WTC11 (cell line): ENCODE measurements around the gene ENG.

Experiments used
- ATF1 ChIP-seq: sonication (generic); formaldehyde crosslinking; IDR thresholded peaks from 2 replicates; pipeline ENCODE4 v1.8.1; 2023; ENCODE audit warnings: mild to moderate bottlenecking, moderate library complexity, missing genetic modification reagents
- CBFB ChIP-seq: sonication (generic); formaldehyde crosslinking; IDR thresholded peaks from 2 replicates; pipeline ENCODE4 v1.8.1; 2022; ENCODE audit warnings: mild to moderate bottlenecking, low read depth, missing genetic modification reagents
- CREM ChIP-seq: sonication (generic); formaldehyde crosslinking; IDR thresholded peaks from 2 replicates; pipeline ENCODE4 v1.8.1; 2022; ENCODE audit warnings: mild to moderate bottlenecking, missing genetic modification reagents, moderate library complexity
- ELF4 ChIP-seq: sonication (generic); formaldehyde crosslinking; IDR thresholded peaks from 2 replicates; pipeline ENCODE4 v1.8.1; 2022; ENCODE audit warnings: low read depth, mild to moderate bottlenecking, moderate library complexity, missing genetic modification reagents
- ESRRA ChIP-seq: sonication (generic); formaldehyde crosslinking; IDR thresholded peaks from 2 replicates; pipeline ENCODE4 v1.8.1; 2022; ENCODE audit warnings: mild to moderate bottlenecking, missing genetic modification reagents, borderline replicate concordance
- FOXJ3 ChIP-seq: sonication (generic); formaldehyde crosslinking; IDR thresholded peaks from 2 replicates; pipeline ENCODE4 v1.9.0; 2021; ENCODE audit warnings: missing genetic modification reagents, mild to moderate bottlenecking, borderline replicate concordance
- MYBL2 ChIP-seq: sonication (generic); formaldehyde crosslinking; IDR thresholded peaks from 2 replicates; pipeline ENCODE4 v1.8.1; 2023; ENCODE audit warnings: mild to moderate bottlenecking, moderate library complexity, missing genetic modification reagents
- NFYB ChIP-seq: sonication (generic); formaldehyde crosslinking; conservative IDR thresholded peaks from 2 replicates; pipeline ENCODE4 v1.8.0; 2022; ENCODE audit warnings: low read depth, missing genetic modification reagents
- NR3C1 ChIP-seq: sonication (generic); formaldehyde crosslinking; conservative IDR thresholded peaks from 2 replicates; pipeline ENCODE4 v1.8.1; 2023; ENCODE audit warnings: low read depth, mild to moderate bottlenecking, missing genetic modification reagents
- SP1 ChIP-seq: sonication (generic); formaldehyde crosslinking; conservative IDR thresholded peaks from 2 replicates; pipeline ENCODE4 v1.8.1; 2022; ENCODE audit warnings: missing genetic modification reagents
- TF ChIP-seq, protein P1 (sequence below): fragments of 200-600 bp; IDR thresholded peaks from 2 replicates; pipeline ENCODE4 v1.8.0; 2022; ENCODE audit warnings: antibody characterized with exemption
- TF ChIP-seq, protein P2 (sequence below): sonication (generic); formaldehyde crosslinking; IDR thresholded peaks from 2 replicates; pipeline ENCODE4 v1.8.1; 2022; ENCODE audit warnings: mild to moderate bottlenecking, moderate library complexity, missing genetic modification reagents
- TF ChIP-seq, protein P3 (sequence below): sonication (generic); formaldehyde crosslinking; IDR thresholded peaks from 2 replicates; pipeline ENCODE4 v1.8.0; 2022; ENCODE audit warnings: mild to moderate bottlenecking, missing genetic modification reagents

DNA sequence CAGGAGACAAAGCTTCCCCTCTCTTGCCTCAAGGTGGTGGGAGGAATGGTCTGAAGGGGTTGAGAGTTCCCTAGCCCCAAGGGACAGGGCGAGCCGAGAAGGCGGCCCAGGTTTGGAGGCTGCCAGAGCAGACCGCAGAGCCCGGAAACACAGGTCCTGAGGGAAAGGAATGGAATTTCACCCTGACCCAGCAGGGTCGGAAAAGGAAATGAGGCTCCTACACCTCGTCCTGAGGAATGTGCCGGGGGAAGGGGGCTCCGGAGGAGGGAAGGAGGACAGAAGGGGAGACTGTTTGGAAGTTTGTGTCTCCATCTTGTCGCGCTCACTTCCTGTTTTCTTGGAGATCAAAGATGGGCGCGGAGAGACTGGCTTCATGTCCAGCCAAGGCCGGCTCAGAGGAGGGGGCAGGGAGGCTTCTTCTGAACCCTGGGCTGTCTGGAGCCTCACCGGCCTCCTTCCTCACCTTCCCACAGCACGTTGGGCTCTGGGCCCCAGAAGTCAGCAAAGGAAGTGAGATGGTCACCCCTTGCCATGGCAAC is 9.6 kb downstream of the ENG start:
- TF ChIP-seq, protein P1, sequence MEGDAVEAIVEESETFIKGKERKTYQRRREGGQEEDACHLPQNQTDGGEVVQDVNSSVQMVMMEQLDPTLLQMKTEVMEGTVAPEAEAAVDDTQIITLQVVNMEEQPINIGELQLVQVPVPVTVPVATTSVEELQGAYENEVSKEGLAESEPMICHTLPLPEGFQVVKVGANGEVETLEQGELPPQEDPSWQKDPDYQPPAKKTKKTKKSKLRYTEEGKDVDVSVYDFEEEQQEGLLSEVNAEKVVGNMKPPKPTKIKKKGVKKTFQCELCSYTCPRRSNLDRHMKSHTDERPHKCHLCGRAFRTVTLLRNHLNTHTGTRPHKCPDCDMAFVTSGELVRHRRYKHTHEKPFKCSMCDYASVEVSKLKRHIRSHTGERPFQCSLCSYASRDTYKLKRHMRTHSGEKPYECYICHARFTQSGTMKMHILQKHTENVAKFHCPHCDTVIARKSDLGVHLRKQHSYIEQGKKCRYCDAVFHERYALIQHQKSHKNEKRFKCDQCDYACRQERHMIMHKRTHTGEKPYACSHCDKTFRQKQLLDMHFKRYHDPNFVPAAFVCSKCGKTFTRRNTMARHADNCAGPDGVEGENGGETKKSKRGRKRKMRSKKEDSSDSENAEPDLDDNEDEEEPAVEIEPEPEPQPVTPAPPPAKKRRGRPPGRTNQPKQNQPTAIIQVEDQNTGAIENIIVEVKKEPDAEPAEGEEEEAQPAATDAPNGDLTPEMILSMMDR: no peak
- TF ChIP-seq FOXJ3: no peak
- TF ChIP-seq ATF1 (CRISPR knock-in tag): no peak
- TF ChIP-seq ELF4 (CRISPR knock-in tag): no peak
- TF ChIP-seq, protein P2, sequence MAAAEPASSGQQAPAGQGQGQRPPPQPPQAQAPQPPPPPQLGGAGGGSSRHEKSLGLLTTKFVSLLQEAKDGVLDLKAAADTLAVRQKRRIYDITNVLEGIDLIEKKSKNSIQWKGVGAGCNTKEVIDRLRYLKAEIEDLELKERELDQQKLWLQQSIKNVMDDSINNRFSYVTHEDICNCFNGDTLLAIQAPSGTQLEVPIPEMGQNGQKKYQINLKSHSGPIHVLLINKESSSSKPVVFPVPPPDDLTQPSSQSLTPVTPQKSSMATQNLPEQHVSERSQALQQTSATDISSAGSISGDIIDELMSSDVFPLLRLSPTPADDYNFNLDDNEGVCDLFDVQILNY: no peak
- TF ChIP-seq NR3C1 (CRISPR knock-in tag): no peak
- TF ChIP-seq, protein P3, sequence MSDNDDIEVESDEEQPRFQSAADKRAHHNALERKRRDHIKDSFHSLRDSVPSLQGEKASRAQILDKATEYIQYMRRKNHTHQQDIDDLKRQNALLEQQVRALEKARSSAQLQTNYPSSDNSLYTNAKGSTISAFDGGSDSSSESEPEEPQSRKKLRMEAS (CRISPR knock-in tag): no peak
- no peak for TF ChIP-seq NFYB (CRISPR knock-in tag)
- no peak for TF ChIP-seq MYBL2 (CRISPR knock-in tag)
- no peak for TF ChIP-seq CBFB (CRISPR knock-in tag)
- TF ChIP-seq ESRRA (CRISPR knock-in tag): no peak
- no peak for TF ChIP-seq CREM (CRISPR knock-in tag)
- TF ChIP-seq SP1: no peak
